MM.1S (cell line): ENCODE measurements around the gene NOPCHAP1.
"Not testable (repeated sequence)": the region's sequence is repeated elsewhere in the genome, so short reads cannot be mapped to it uniquely, and the experiment has no call there.

Experiments
- DNase-seq: peaks from one replicate; pipeline ENCODE4 v3.0.0-alpha.2; 2015
- H2AFZ ChIP-seq: fragments of 300-600 bp; sonication (generic); 2 replicates; pipeline ENCODE4 v1.6.0; 2016; ENCODE audit warnings: antibody characterized with exemption, low read length
- H3F3A ChIP-seq: fragments of 300-600 bp; sonication (generic); 2 replicates; pipeline ENCODE4 v1.6.1; 2016; ENCODE audit warnings: mild to moderate bottlenecking, antibody characterized with exemption, low read length, moderate library complexity, mixed read lengths; ENCODE audit not compliant: insufficient read depth
- H3K27ac ChIP-seq: fragments of 300-600 bp; sonication (generic); 2 replicates; pipeline ENCODE4 v1.5.1; 2016; ENCODE audit warnings: mild to moderate bottlenecking, low read length
- H3K27me3 ChIP-seq: fragments of 300-600 bp; sonication (generic); replicated peaks from 2 replicates; pipeline ENCODE4 v1.6.0; 2016; ENCODE audit warnings: low read length; ENCODE audit not compliant: insufficient read depth
- H3K36me3 ChIP-seq: fragments of 300-600 bp; sonication (generic); replicated peaks from 2 replicates; pipeline ENCODE4 v1.6.1; 2016; ENCODE audit warnings: mild to moderate bottlenecking, low read length, mixed read lengths; ENCODE audit not compliant: insufficient read depth
- H3K4me1 ChIP-seq: fragments of 300-600 bp; sonication (generic); 2 replicates; pipeline ENCODE4 v1.6.1; 2016; ENCODE audit warnings: low read length, mixed read lengths
- H3K4me2 ChIP-seq: fragments of 300-600 bp; sonication (generic); 2 replicates; pipeline ENCODE4 v1.6.0; 2016; ENCODE audit warnings: low read depth, low read length
- H3K4me3 ChIP-seq: fragments of 300-600 bp; sonication (generic); 2 replicates; pipeline ENCODE4 v1.5.1; 2016; ENCODE audit warnings: low read length, mixed read lengths
- H3K79me2 ChIP-seq: fragments of 300-600 bp; sonication (generic); 2 replicates; pipeline ENCODE4 v1.6.1; 2016; ENCODE audit warnings: mixed run types, low read length, mixed read lengths
- H3K9ac ChIP-seq: fragments of 300-600 bp; sonication (generic); 2 replicates; pipeline ENCODE4 v1.6.1; 2016; ENCODE audit warnings: low read length, mixed read lengths
- H3K9me2 ChIP-seq: fragments of 300-600 bp; sonication (generic); replicated peaks from 2 replicates; pipeline ENCODE4 v1.6.1; 2016; ENCODE audit warnings: mild to moderate bottlenecking, low read length, mixed read lengths; ENCODE audit not compliant: insufficient read depth
- H3K9me3 ChIP-seq: fragments of 300-600 bp; sonication (generic); replicated peaks from 2 replicates; pipeline ENCODE4 v1.6.1; 2016; ENCODE audit warnings: mild to moderate bottlenecking, low read length, mixed read lengths; ENCODE audit not compliant: insufficient read depth
- H4K20me1 ChIP-seq: fragments of 300-600 bp; sonication (generic); 2 replicates; pipeline ENCODE4 v1.6.1; 2016; ENCODE audit warnings: mild to moderate bottlenecking, low read length, moderate library complexity, mixed read lengths; ENCODE audit not compliant: insufficient read depth
- EZH2 ChIP-seq: fragments of 300-600 bp; sonication (generic); optimal IDR thresholded peaks from 2 replicates; pipeline ENCODE3; 2017; ENCODE audit warnings: low read depth, mild to moderate bottlenecking, antibody characterized with exemption, low read length, mixed read lengths
- EZH2phosphoT487 ChIP-seq: fragments of 300-600 bp; sonication (generic); IDR thresholded peaks from 2 replicates; pipeline ENCODE4 v1.6.1; 2018; ENCODE audit warnings: antibody characterized with exemption, low read length
- TF ChIP-seq, protein P1 (sequence below): fragments of 300-600 bp; sonication (generic); IDR thresholded peaks from 2 replicates; pipeline ENCODE4 v1.5.1; 2016; ENCODE audit warnings: antibody characterized with exemption, low read length, mixed read lengths

Gene NOPCHAP1

DNA sequence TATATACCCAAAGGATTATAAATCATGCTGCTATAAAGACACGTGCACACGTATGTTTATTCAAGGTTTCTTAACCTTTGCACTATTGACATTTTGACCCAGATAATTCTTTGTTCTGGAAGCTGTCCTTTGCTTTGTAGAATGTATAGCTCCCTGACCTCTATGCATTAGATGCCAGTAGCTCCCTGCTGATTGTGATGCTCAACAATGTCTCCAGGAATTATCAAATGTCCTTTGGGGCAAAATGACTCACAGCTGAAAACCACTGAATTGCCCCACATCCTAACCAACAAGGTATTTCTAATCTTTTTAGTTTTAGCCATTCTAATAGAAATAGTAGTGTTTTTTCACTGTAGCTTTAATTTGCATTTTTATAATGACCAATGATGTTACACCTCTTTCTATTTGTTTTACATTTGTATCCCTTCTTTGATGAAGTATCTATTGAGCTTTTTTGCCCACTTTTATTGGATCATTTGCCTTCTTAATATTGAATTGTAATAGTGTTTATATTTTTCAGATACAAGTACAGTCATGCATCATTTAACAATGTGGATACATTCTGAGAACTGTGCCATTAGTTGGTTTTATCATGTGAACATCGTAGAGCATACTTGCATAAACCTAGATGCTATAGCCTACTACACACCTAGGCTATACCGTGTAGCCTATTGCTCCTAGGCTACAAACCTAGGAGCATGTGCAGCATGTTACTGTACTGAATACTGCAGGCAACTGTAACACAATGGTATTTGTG, 10.4 kb upstream of the NOPCHAP1 start:
- Histone ChIP-seq H3K79me2 (no peaks in the 10 kb centered on the region), H3K27me3 (no peaks in the 10 kb centered on the region), H3K9me2 (no peaks in the 10 kb centered on the region), H3K27ac (no peak overlapping the region), H3F3A (peaks cover 8% of the 10 kb centered on the region), H3K4me3 (no peak overlapping the region), H2AFZ (no peak overlapping the region), H3K4me1 (no peaks in the 10 kb centered on the region), H3K9me3 (no peaks in the 10 kb centered on the region), H3K36me3 (no peaks in the 10 kb centered on the region), H4K20me1 (no peaks in the 10 kb centered on the region), H3K4me2 (no peak overlapping the region), H3K9ac (no peak overlapping the region)
- TF ChIP-seq, protein P1, sequence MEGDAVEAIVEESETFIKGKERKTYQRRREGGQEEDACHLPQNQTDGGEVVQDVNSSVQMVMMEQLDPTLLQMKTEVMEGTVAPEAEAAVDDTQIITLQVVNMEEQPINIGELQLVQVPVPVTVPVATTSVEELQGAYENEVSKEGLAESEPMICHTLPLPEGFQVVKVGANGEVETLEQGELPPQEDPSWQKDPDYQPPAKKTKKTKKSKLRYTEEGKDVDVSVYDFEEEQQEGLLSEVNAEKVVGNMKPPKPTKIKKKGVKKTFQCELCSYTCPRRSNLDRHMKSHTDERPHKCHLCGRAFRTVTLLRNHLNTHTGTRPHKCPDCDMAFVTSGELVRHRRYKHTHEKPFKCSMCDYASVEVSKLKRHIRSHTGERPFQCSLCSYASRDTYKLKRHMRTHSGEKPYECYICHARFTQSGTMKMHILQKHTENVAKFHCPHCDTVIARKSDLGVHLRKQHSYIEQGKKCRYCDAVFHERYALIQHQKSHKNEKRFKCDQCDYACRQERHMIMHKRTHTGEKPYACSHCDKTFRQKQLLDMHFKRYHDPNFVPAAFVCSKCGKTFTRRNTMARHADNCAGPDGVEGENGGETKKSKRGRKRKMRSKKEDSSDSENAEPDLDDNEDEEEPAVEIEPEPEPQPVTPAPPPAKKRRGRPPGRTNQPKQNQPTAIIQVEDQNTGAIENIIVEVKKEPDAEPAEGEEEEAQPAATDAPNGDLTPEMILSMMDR: no peak
- no peak for TF ChIP-seq EZH2phosphoT487
- TF ChIP-seq EZH2: no peak
- no peak for DNase-seq

DNA sequence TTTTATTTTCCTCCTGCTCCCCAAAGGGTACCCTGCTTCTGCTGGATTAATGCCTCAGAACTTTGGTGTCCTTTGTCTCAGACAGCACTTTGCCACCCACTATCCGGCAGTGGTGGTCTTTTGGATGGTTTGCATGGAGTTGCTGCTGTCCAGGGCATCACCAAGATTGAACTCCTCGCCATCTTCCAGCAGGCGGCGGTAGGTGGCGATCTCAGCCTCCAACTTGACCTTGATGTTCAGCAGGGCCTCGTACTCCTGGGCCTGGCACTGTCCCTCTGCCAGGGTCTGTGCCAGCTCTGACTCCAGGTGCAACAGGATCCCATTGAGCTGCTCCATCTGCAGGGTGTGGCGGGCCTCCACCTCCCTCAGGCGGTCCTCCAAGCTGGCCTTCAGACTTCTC, 9.4 kb upstream of the NOPCHAP1 start:
- Histone ChIP-seq H3K9me3 (no peaks in the 10 kb centered on the region), H3K27me3 (no peaks in the 10 kb centered on the region), H2AFZ (no peak overlapping the region), H4K20me1 (no peaks in the 10 kb centered on the region), H3F3A (peaks cover 8% of the 10 kb centered on the region), H3K9ac (no peak overlapping the region), H3K9me2 (no peaks in the 10 kb centered on the region), H3K36me3 (no peaks in the 10 kb centered on the region), H3K27ac (no peak overlapping the region), H3K79me2 (no peaks in the 10 kb centered on the region), H3K4me1 (no peaks in the 10 kb centered on the region), H3K4me3 (no peak overlapping the region), H3K4me2 (no peak overlapping the region)
- no peak for DNase-seq
- TF ChIP-seq, protein P1: no peak
- no peak for TF ChIP-seq EZH2phosphoT487
- no peak for TF ChIP-seq EZH2

DNA sequence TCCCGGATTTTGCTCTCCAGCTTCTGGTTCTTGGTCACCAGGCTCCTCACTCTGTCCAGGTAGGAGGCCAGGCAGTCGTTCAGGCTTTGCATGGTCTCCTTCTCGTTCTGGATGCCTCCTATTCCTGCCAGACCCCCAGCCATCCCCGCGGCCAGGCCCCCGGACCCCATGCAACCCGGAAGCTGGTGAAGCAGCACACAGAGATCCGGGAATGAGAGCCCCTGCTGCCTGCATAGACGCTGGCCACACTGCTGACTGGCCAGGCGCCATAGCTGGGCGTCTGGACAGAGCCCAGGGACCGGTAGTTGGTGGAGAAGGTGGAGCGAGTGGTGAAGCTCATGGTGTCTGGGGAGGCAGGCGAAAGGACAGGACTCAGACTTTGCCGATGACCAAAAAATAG, 8.4 kb upstream of the NOPCHAP1 start:
- not testable (repeated sequence) for DNase-seq, H3F3A ChIP-seq, H3K27ac ChIP-seq, H3K27me3 ChIP-seq, H3K4me3 ChIP-seq, H3K4me1 ChIP-seq, H3K79me2 ChIP-seq, H3K9me2 ChIP-seq, H3K9ac ChIP-seq, H3K9me3 ChIP-seq, H4K20me1 ChIP-seq, H3K36me3 ChIP-seq, H2AFZ ChIP-seq, H3K4me2 ChIP-seq

DNA sequence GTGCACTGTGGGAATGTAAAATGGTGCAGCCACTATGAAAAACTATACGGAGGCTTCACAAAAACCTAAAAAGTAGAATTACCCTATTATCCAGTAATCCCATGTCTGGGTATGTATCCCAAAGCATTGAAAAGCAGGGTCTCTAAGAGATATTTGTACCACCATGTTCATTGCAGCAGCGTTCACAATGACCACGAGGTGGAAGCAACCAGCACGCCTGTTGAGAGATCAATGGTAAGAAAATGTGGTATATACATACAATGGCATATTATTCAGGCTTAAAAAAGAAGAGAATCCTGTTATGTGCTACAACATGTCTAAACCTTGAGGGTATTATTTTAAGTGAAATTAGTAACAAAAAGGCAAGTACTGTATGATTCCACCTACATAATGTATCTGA, 910 bp upstream of the NOPCHAP1 start:
- no peaks in the 10 kb centered on the region for H3K9me2 ChIP-seq
- no peaks in the 10 kb centered on the region for H3K27me3 ChIP-seq
- peaks cover 11% of the 10 kb centered on the region; the same call in 1 of the 2 replicates for H3F3A ChIP-seq
- peak overlapping the region; percentile 89 for H3K4me2 ChIP-seq
- H3K9me3 ChIP-seq: no peaks in the 10 kb centered on the region
- H3K36me3 ChIP-seq: peaks cover 19% of the 10 kb centered on the region
- TF ChIP-seq, protein P1: peak; percentile 43
- TF ChIP-seq EZH2: no peak
- no peaks in the 10 kb centered on the region for H4K20me1 ChIP-seq
- H3K79me2 ChIP-seq: peaks cover 42% of the 10 kb centered on the region
- H3K4me1 ChIP-seq: peaks cover 12% of the 10 kb centered on the region
- H3K4me3 ChIP-seq: peak overlapping the region; percentile 77
- DNase-seq: peak; percentile 35
- H3K9ac ChIP-seq: peak overlapping the region; percentile 67; the same call in 1 of the 2 replicates
- peak overlapping the region; percentile 82 for H2AFZ ChIP-seq
- peak overlapping the region; percentile 48; the same call in 1 of the 2 replicates for H3K27ac ChIP-seq
